NCI-H187 treated with DMSO at 0.1 percent for 48 hours (cell line): Measurements from ENCODE around the gene TOMM7.
"Not testable (repeated sequence)": the region's sequence is repeated elsewhere in the genome, so short reads cannot be mapped to it uniquely, and the experiment has no call there.

ENCODE experiments used
- DNase-seq: peaks from one replicate; lab custom pipeline; 2025; lab: John Stamatoyannopoulos, UW

Gene TOMM7

GRCh38 chr7:22821702-22822485 is 755 bp downstream of the TOMM7 start:
- no peak for DNase-seq

DNA sequence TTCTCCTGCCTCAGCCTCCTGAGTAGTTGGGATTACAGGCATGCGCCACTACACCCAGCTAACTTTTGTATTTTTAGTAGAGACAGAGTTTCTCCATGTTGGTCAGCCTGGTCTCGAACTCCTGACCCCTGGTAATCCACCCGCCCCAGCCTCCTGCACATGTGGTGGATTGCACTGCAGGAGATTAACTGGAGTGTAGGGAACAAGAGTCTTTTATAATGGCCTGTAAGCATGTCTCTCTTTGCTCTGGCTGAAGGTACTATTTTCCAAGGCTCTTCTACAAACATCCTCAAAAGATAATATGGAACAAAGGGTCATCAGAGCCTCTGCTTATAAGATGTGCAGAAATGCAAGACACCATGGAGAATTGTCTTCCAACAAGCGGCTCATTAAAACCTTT is 3.2 kb downstream of the TOMM7 start:
- DNase-seq = no peak

- no peak for DNase-seq
Observed at GRCh38 chr7:22814261-22815208, 8.1 kb downstream of the TOMM7 start.

- no peak for DNase-seq
Observed at GRCh38 chr7:22812353-22812752, 10.3 kb downstream of the TOMM7 start.

DNA sequence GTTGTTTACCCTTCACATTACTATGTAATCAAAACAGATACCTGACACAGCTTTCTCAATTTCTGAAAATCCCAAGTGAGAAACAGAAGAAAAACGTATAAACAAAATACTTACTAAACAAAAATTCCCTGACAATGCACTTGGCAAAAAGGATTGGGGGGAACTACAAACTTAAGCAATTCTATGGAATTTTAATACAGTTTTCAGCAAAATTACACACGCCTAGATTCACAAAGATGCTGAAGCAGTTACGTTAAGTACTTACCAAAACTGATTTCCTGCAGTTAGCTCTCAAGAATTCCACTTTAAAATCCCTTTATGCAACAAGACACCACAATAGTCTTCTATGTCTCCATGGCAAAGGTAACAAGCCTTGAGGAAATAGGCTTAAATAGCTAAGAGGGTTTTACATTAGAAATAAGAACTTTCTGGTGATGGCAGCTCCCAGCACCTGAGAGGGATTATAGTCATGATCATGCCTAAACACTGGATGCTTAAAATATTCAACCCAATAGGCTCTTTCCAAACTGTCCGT is 10.8 kb downstream of the TOMM7 start:
- no peak for DNase-seq

GRCh38 chr7:22810843-22811242 is 11.8 kb downstream of the TOMM7 start:
- no peak for DNase-seq

DNA sequence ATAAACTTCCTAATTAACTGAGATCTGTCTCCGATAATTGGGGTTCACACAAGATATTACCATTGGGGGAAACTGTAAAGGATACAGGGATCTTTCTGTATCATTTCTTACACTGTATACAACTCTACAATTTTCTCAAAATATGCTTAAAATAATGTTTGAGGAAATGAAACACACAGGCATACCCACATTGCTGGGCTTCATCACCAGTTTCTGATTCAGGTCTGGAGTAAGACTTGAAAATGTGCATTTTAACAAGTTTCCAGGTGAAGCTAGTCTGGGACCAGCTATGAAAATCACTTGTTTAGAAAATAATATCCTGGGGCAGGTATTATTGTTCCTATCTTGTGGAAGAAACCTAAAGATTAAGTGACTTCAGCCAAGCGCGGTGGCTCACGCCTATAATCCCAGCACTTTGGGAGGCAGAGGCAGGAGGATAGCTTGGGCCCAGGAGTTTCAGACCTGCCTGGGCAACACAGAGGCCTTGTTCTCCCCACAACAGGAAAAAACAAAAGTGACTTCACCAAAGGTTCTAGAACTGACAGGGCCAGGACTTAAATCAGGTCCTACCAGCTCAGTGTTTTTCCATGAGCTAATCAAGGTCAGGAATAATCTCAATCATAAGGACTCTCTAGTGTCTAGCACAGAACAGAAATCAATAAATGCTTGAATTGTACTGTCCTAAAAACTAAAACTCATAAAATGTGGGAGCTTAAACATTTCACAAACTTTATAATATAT is 12.6 kb downstream of the TOMM7 start:
- no peak for DNase-seq

DNA sequence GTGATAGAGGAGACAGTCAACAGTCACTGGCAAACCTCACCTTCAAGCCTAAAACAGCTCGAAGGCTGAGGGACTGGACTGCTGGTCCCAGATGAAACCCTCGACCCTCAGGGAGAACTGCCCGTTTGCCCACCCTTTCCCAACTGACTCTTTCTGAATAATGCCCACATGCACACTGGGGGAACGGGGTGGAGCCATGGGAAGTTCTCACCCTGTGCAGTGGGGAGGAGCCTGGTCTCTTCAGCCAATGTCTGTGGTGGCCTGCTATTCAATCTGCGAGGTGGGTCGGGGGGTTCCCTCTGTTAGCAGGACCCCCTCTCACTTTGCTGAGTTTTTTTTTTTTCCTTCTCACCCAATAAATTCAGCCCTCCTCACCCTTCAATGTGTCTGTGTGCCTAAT is 14.5 kb downstream of the TOMM7 start:
- DNase-seq = no peak

DNA sequence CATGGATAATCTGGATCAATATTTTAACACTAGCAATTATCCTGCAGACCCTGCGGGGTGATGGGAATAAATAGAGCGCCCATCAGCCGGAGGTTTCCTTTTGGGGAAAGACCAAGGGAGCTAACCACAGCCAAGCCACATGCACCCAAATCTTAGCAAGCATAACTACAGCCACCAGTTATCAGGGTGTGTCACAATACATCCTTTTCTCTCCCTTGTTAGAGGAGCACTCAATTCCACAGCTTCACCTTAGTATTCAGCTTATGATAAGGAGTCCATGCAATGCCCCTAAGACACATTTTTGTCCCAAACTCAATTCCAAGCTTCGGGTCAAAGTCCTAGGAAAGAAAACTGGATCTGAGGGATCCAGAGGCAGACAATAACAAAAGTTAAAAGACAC is 15.9 kb downstream of the TOMM7 start:
- DNase-seq = no peak

- DNase-seq = no peak
Observed at GRCh38 chr7:22805227-22805626, 17.4 kb downstream of the TOMM7 start.

DNA sequence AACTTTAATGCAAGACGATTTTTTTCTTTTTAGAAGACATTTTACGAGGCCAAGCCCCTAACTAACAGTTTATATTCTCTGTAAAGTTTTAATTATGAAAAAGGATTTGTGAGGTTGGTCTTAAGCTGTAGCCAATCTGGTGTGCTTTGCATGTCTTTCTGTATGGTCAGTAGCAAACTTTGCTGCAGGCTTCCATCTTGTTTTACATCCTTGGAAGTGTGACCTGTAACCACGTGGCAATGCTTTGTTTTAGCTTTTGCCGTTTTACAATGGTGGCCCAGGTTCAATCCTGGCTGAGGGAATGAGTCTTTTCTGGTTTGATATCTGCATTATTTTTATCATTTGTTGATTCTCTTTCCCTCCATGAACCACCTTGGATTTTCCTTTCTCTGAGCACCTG is 19.8 kb downstream of the TOMM7 start:
- DNase-seq = not testable (repeated sequence)

- no peak for DNase-seq
Observed at GRCh38 chr7:22802426-22802825, 20.2 kb downstream of the TOMM7 start.

- no peak for DNase-seq
Observed at GRCh38 chr7:22801912-22802311, 20.7 kb downstream of the TOMM7 start.

GRCh38 chr7:22799633-22800032 is 23.0 kb downstream of the TOMM7 start:
- no peak for DNase-seq

GRCh38 chr7:22793593-22794462 is 28.8 kb downstream of the TOMM7 start:
- no peak for DNase-seq

DNA sequence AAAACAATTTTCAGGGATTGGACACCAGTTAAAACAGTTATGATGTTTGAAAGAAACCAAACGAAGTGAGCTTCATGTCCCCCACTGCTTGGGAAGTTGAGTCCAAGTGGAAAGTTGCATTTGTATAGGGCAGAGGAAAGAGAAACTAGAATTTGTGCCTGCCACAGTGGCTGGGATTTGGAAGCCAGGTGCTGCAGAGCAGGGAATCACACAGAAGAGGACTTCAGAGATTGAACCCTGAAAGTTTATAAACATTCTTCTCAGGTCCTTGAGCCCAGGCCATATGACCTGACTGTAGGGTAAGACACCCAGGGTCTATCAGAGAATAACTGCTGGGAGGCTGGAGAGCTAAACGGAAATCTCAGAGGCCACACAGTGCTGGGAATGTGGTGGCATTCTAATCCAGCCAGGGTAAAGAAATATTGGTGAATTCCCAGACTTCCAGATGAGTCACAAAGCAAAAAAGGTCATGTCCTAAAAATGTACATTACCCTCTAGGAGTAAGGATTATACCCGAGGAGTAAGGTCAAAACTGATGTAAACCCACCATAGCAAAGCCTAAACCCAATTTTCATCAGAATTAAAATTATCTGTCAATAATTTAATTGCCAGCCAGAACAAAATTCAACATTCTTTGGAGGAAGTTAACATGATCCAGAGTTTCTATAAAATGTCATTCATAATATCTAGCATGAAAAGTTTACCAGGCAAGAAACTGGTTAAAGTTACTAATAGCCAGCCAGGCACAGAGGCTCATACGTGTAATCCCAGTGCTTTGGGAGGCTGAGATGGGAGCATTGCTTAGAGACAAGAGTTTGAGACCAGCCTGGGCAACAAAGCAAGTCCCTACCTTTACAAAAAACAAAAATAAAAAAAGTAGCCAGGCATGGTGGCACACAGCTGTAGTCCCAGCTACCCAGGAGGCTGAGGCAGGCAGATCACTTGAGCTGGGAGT is 31.2 kb downstream of the TOMM7 start:
- DNase-seq = no peak

- DNase-seq = not testable (repeated sequence)
Observed at GRCh38 chr7:22790640-22791039, 32.0 kb downstream of the TOMM7 start.

- DNase-seq = no peak
Observed at GRCh38 chr7:22787951-22788350, 34.7 kb downstream of the TOMM7 start.

DNA sequence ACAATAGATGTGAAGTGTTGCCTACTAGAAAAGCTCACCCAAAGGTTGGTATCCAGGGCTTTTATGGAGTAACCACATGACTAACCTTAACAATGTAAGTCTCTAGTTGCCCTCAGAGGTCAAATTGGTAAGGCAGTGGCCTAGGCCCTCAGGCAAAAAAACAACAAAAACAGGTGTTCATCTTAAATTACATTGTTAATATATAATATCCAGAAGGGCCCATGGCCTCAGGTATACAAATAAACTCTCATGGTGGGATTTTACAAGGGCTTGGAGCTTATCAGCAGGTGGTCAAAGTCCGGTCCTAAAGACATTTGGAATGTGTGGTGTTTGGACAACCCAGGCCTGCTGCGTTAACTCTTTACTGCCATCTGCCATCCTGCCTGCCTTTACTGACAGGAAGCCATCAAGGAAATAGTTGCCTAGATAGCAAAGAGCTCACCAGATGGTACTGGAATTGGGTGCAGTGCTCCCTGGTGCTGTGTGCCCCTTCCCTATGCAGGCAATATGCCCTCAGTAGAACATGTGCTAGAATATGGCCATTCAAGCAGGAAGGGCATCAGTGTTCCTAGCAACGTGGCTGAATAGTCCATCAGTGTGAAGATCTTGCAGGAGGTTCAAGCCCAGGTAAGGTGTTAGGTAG is 36.2 kb downstream of the TOMM7 start:
- DNase-seq = no peak
